ENCODE results near the gene CD200R1.

The CD200R1 gene

GRCh38 chr3:112884678-112885290 lies 90.1 kb downstream of the CD200R1 start:
- DNase-seq: no peak

GRCh38 chr3:112881891-112882290 lies 93.0 kb downstream of the CD200R1 start:
- no peak for DNase-seq

- no peak for DNase-seq
These were observed 99.3 kb downstream of the CD200R1 start for GRCh38 chr3:112875561-112875960.

- no peak for DNase-seq
These were observed 100.2 kb downstream of the CD200R1 start for GRCh38 chr3:112874725-112875124.

GRCh38 chr3:112873632-112874031 lies 101.3 kb downstream of the CD200R1 start:
- no peak for DNase-seq

- DNase-seq: no peak
These were observed 103.2 kb downstream of the CD200R1 start for GRCh38 chr3:112871735-112872134.

Measured in NK-92 treated with Interleukin-12 subunit alpha and Interleukin-12 subunit beta, amount 100 ng/mL, for 24 hours (cell line).